Stomach (tissue), 4 donors: Measurements from ENCODE around the gene CDKN1A.

Experiments
- EP300 ChIP-seq: sonication (generic); formaldehyde crosslinking; IDR thresholded peaks from one replicate; pipeline ENCODE4 v1.6.1; 2017; ENCODE audit warnings: antibody characterized with exemption
- POLR2A ChIP-seq, 4 donors: fragments of 450-650 bp; IDR thresholded peaks; one replicate each; pipeline ENCODE4 v1.6.1; 2016; ENCODE audit warnings: antibody characterized with exemption in 4 of 4, control low read depth in 2 of 4, mild to moderate bottlenecking in 1 of 4, moderate library complexity in 1 of 4
- TF ChIP-seq, protein P1 (sequence below), 7 experiments: fragments of 450-650 bp in 4 of 7; fragments of 200-600 bp in 3 of 7; sonication (generic) in 3 of 7; IDR thresholded peaks; one replicate each; pipeline ENCODE4 v1.5.1; 2016 to 2019; ENCODE audit warnings: antibody characterized with exemption in 7 of 7, control low read depth in 2 of 7, mild to moderate bottlenecking in 1 of 7

GRCh38 chr6:36717231-36717825, 38.8 kb downstream of the CDKN1A start:
- TF ChIP-seq EP300 (no peak), POLR2A (IDR thresholded peaks at IDR 0.05) (no peak)
- TF ChIP-seq, protein P1, sequence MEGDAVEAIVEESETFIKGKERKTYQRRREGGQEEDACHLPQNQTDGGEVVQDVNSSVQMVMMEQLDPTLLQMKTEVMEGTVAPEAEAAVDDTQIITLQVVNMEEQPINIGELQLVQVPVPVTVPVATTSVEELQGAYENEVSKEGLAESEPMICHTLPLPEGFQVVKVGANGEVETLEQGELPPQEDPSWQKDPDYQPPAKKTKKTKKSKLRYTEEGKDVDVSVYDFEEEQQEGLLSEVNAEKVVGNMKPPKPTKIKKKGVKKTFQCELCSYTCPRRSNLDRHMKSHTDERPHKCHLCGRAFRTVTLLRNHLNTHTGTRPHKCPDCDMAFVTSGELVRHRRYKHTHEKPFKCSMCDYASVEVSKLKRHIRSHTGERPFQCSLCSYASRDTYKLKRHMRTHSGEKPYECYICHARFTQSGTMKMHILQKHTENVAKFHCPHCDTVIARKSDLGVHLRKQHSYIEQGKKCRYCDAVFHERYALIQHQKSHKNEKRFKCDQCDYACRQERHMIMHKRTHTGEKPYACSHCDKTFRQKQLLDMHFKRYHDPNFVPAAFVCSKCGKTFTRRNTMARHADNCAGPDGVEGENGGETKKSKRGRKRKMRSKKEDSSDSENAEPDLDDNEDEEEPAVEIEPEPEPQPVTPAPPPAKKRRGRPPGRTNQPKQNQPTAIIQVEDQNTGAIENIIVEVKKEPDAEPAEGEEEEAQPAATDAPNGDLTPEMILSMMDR (IDR thresholded peaks at IDR 0.05), result no peak
